HepG2 (cell line): ENCODE measurements around the gene GNAI2. TPM values are rescaled to one million over a fixed set of nuclear protein-coding genes. Genes with fewer than 3 reads are reported as not detected.
A peak's percentile ranks its signal among the peaks of the same experiment; 100 is the strongest.

Experiments used
- HNRNPL ChIP-seq: fragments of 200-400 bp; formaldehyde crosslinking; IDR thresholded peaks from 2 replicates; pipeline ENCODE4 v1.6.1; 2017; ENCODE audit warnings: mild to moderate bottlenecking, low read depth, low read length
- MAZ ChIP-seq, 2 experiments: sonication (generic) in 1 of 2; formaldehyde crosslinking in 1 of 2; IDR thresholded peaks; 2 replicates each; pipeline versions ENCODE4 v1.5.0 to v1.6.1; 2012 to 2020; ENCODE audit warnings: low read depth in 2 of 2, mild to moderate bottlenecking in 2 of 2, borderline replicate concordance in 1 of 2, improper control_type of control experiment in 1 of 2, low read length in 1 of 2, missing genetic modification reagents in 1 of 2, moderate library complexity in 1 of 2
- MTA1 ChIP-seq: sonication (generic); formaldehyde crosslinking; IDR thresholded peaks from 2 replicates; pipeline ENCODE4 v1.4.0; 2020; ENCODE audit warnings: missing genetic modification reagents, mild to moderate bottlenecking, borderline replicate concordance
- SMC3 ChIP-seq: IDR thresholded peaks from 2 replicates; pipeline ENCODE4 v1.6.1; 2011; ENCODE audit warnings: low read length, improper control_type of control experiment
- ZBTB38 ChIP-seq: sonication (generic); formaldehyde crosslinking; IDR thresholded peaks from 2 replicates; pipeline ENCODE4 v1.5.1; 2020; ENCODE audit warnings: mild to moderate bottlenecking, missing genetic modification reagents
- ZNF574 ChIP-seq: sonication (generic); formaldehyde crosslinking; IDR thresholded peaks from 2 replicates; pipeline ENCODE4 v1.4.0; 2020; ENCODE audit warnings: missing genetic modification reagents
- polyA plus RNA-seq, 8 experiments: library from polyadenylated mRNA; depleted of rRNA in 3 of 8; stranded (reverse) in 7 of 8; unstranded in 1 of 8; fragments of >200 nt; fragmentation: Illumina TruSeq in 4 of 8; extraction: Trizol in 4 of 8; gene quantifications; 2 replicates each; pipeline versions ENCODE4 v1.2.1 to v1.2.3, GENCODE V29; 2011 to 2016; ENCODE audit warnings: low read depth in 4 of 8, missing spikeins in 1 of 8, mixed read lengths in 1 of 8; ENCODE audit not compliant: insufficient read depth in 1 of 8
- total RNA-seq, 5 experiments: library from RNA; depleted of rRNA; stranded (reverse); fragments of >200 nt; fragmentation: Illumina TruSeq; extraction: Trizol; gene quantifications; 2 replicates each; pipeline ENCODE4 v1.2.3, GENCODE V29; 2016; ENCODE audit warnings: low read depth in 1 of 5

GNAI2 gene
- total and polyA plus RNA-seq, 2 of the 13 experiments (the other 11 are each of a cell fraction or from before 2014, with no cell fraction given) = 51.1 to 66.2 TPM

- 0 out of 2 replicates have a peak, but pooled peaks have one; percentile 24 for TF ChIP-seq MAZ (IDR thresholded peaks at IDR 0.05; ENCODE audit: borderline replicate concordance, low read depth, low read length)
- no peak for TF ChIP-seq MAZ (CRISPR knock-in tag; IDR thresholded peaks at IDR 0.05; ENCODE audit: low read depth)
- peak; percentile 51; the same call in 1 of the 2 replicates for TF ChIP-seq MTA1
- TF ChIP-seq SMC3 = peak; percentile 45
- peak; percentile 96 for TF ChIP-seq ZBTB38 (CRISPR knock-in tag)
- 0 out of 2 replicates have a peak, but pooled peaks have one; percentile 3 for TF ChIP-seq HNRNPL
- 0 out of 2 replicates have a peak, but pooled peaks have one; percentile 31 for TF ChIP-seq ZNF574 (CRISPR knock-in tag)
These were observed 38.5 kb downstream of the GNAI2 start (continued) for GRCh38 chr3:50274371-50275104.
